ENCODE measurements around the gene HMCN1. TPM values are rescaled to one million over a fixed set of nuclear protein-coding genes. Genes with fewer than 3 reads are reported as not detected.

The HMCN1 gene
- total and polyA plus RNA-seq, 2 experiments from 2014 or later = 1.6 to 8.7 TPM

- peaks cover 11% of the 10 kb centered on the region for H3K36me3 Mint-ChIP-seq (ENCODE audit: low read depth)
- no peak overlapping the region for H3K27ac Mint-ChIP-seq
- no peaks in the 10 kb centered on the region for H3K36me3 ChIP-seq (ENCODE audit: insufficient read depth)
- H3K27me3 ChIP-seq (ENCODE audit: insufficient read depth) = no peaks in the 10 kb centered on the region
- H3K79me2 ChIP-seq (replicated peaks; ENCODE audit: insufficient read depth) = no peaks in the 10 kb centered on the region
- no peaks in the 10 kb centered on the region for H3K9me2 ChIP-seq (ENCODE audit: insufficient read depth)
- peaks cover 6% of the 10 kb centered on the region; the same call in 2 of the 3 replicates for H3K4me1 Mint-ChIP-seq
- H2AFZ ChIP-seq = no peak overlapping the region
- H3K4me1 ChIP-seq (ENCODE audit: insufficient read depth) = no peaks in the 10 kb centered on the region
- H3K27me3 Mint-ChIP-seq (ENCODE audit: insufficient read depth, low read depth, poor library complexity) = no peaks in the 10 kb centered on the region
- no peaks in the 10 kb centered on the region for H4K20me1 ChIP-seq (replicated peaks; ENCODE audit: insufficient read depth)
- TF ChIP-seq, protein P1, sequence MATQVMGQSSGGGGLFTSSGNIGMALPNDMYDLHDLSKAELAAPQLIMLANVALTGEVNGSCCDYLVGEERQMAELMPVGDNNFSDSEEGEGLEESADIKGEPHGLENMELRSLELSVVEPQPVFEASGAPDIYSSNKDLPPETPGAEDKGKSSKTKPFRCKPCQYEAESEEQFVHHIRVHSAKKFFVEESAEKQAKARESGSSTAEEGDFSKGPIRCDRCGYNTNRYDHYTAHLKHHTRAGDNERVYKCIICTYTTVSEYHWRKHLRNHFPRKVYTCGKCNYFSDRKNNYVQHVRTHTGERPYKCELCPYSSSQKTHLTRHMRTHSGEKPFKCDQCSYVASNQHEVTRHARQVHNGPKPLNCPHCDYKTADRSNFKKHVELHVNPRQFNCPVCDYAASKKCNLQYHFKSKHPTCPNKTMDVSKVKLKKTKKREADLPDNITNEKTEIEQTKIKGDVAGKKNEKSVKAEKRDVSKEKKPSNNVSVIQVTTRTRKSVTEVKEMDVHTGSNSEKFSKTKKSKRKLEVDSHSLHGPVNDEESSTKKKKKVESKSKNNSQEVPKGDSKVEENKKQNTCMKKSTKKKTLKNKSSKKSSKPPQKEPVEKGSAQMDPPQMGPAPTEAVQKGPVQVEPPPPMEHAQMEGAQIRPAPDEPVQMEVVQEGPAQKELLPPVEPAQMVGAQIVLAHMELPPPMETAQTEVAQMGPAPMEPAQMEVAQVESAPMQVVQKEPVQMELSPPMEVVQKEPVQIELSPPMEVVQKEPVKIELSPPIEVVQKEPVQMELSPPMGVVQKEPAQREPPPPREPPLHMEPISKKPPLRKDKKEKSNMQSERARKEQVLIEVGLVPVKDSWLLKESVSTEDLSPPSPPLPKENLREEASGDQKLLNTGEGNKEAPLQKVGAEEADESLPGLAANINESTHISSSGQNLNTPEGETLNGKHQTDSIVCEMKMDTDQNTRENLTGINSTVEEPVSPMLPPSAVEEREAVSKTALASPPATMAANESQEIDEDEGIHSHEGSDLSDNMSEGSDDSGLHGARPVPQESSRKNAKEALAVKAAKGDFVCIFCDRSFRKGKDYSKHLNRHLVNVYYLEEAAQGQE (IDR thresholded peaks at IDR 0.05; ENCODE audit: unreplicated experiment) = no peak
- TF ChIP-seq EZH2 (IDR thresholded peaks at IDR 0.05; ENCODE audit: low read depth, unreplicated experiment) (no peak), JUNB (IDR thresholded peaks at IDR 0.05; ENCODE audit: unreplicated experiment) (no peak), CTCF (conservative IDR thresholded peaks at IDR 0.05; ENCODE audit: low read depth in 2 of 2) (no peak), EZH2phosphoT487 (IDR thresholded peaks at IDR 0.05; ENCODE audit: unreplicated experiment) (no peak), ZNF331 (CRISPR knock-in tag; IDR thresholded peaks at IDR 0.05; ENCODE audit: low read depth) (no peak), NANOG (IDR thresholded peaks at IDR 0.05; ENCODE audit: borderline replicate concordance) (no peak), CREB1 (CRISPR knock-in tag; IDR thresholded peaks at IDR 0.05; ENCODE audit: low read depth) (no peak), ZNF114 (CRISPR knock-in tag; IDR thresholded peaks at IDR 0.05) (no peak), POLR2AphosphoS5 (IDR thresholded peaks at IDR 0.05; ENCODE audit: low read depth) (no peak), STAT1 (IDR thresholded peaks at IDR 0.05; ENCODE audit: unreplicated experiment) (no peak)
- TF ChIP-seq, protein P2, sequence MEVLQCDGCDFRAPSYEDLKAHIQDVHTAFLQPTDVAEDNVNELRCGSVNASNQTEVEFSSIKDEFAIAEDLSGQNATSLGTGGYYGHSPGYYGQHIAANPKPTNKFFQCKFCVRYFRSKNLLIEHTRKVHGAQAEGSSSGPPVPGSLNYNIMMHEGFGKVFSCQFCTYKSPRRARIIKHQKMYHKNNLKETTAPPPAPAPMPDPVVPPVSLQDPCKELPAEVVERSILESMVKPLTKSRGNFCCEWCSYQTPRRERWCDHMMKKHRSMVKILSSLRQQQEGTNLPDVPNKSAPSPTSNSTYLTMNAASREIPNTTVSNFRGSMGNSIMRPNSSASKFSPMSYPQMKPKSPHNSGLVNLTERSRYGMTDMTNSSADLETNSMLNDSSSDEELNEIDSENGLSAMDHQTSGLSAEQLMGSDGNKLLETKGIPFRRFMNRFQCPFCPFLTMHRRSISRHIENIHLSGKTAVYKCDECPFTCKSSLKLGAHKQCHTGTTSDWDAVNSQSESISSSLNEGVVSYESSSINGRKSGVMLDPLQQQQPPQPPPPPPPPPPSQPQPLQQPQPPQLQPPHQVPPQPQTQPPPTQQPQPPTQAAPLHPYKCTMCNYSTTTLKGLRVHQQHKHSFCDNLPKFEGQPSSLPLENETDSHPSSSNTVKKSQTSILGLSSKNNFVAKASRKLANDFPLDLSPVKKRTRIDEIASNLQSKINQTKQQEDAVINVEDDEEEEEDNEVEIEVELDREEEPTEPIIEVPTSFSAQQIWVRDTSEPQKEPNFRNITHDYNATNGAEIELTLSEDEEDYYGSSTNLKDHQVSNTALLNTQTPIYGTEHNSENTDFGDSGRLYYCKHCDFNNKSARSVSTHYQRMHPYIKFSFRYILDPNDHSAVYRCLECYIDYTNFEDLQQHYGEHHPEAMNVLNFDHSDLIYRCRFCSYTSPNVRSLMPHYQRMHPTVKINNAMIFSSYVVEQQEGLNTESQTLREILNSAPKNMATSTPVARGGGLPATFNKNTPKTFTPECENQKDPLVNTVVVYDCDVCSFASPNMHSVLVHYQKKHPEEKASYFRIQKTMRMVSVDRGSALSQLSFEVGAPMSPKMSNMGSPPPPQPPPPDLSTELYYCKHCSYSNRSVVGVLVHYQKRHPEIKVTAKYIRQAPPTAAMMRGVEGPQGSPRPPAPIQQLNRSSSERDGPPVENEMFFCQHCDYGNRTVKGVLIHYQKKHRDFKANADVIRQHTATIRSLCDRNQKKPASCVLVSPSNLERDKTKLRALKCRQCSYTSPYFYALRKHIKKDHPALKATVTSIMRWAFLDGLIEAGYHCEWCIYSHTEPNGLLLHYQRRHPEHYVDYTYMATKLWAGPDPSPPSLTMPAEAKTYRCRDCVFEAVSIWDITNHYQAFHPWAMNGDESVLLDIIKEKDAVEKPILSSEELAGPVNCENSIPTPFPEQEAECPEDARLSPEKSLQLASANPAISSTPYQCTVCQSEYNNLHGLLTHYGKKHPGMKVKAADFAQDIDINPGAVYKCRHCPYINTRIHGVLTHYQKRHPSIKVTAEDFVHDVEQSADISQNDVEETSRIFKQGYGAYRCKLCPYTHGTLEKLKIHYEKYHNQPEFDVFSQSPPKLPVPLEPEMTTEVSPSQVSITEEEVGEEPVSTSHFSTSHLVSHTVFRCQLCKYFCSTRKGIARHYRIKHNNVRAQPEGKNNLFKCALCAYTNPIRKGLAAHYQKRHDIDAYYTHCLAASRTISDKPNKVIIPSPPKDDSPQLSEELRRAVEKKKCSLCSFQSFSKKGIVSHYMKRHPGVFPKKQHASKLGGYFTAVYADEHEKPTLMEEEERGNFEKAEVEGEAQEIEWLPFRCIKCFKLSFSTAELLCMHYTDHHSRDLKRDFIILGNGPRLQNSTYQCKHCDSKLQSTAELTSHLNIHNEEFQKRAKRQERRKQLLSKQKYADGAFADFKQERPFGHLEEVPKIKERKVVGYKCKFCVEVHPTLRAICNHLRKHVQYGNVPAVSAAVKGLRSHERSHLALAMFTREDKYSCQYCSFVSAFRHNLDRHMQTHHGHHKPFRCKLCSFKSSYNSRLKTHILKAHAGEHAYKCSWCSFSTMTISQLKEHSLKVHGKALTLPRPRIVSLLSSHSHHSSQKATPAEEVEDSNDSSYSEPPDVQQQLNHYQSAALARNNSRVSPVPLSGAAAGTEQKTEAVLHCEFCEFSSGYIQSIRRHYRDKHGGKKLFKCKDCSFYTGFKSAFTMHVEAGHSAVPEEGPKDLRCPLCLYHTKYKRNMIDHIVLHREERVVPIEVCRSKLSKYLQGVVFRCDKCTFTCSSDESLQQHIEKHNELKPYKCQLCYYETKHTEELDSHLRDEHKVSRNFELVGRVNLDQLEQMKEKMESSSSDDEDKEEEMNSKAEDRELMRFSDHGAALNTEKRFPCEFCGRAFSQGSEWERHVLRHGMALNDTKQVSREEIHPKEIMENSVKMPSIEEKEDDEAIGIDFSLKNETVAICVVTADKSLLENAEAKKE (CRISPR knock-in tag; IDR thresholded peaks at IDR 0.05) = no peak
- TF ChIP-seq, protein P3, sequence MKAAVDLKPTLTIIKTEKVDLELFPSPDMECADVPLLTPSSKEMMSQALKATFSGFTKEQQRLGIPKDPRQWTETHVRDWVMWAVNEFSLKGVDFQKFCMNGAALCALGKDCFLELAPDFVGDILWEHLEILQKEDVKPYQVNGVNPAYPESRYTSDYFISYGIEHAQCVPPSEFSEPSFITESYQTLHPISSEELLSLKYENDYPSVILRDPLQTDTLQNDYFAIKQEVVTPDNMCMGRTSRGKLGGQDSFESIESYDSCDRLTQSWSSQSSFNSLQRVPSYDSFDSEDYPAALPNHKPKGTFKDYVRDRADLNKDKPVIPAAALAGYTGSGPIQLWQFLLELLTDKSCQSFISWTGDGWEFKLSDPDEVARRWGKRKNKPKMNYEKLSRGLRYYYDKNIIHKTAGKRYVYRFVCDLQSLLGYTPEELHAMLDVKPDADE (IDR thresholded peaks at IDR 0.05) = no peak
- no peak for ATAC-seq
- H3K4me3 Mint-ChIP-seq = no peak overlapping the region
- peaks cover 13% of the 10 kb centered on the region for H3K9me3 Mint-ChIP-seq
- no peak overlapping the region for H3K4me2 ChIP-seq
- H3K4me3 ChIP-seq = no peak overlapping the region
- H3F3A ChIP-seq (replicated peaks; ENCODE audit: low read depth) = no peaks in the 10 kb centered on the region
- no peak overlapping the region for H3K27ac ChIP-seq (ENCODE audit: low read depth)
- no peak for DNase-seq (ENCODE audit: low spot score)
Measured at GRCh38 chr1:185788386-185788785, 54.2 kb downstream of the HMCN1 start.
